Trophoblast cell (in vitro differentiated cells and primary cell): ENCODE results near the gene MED20.
A peak's percentile ranks its signal among the peaks of the same experiment; 100 is the strongest.

ENCODE experiments used
- DNase-seq, 2 donors: peaks; one replicate each; pipeline ENCODE4 v3.0.0-alpha.2; 2016
- H2AFZ ChIP-seq: 2 replicates; pipeline ENCODE4 v1.6.1; 2013; ENCODE audit warnings: low read length, moderate library complexity, mild to moderate bottlenecking; ENCODE audit not compliant: insufficient read depth, poor library complexity
- H2AK5ac ChIP-seq: 2 replicates; pipeline ENCODE4 v1.6.1; 2013; ENCODE audit warnings: mild to moderate bottlenecking, low read length
- H2BK120ac ChIP-seq: 2 replicates; pipeline ENCODE4 v1.6.1; 2013; ENCODE audit warnings: low read length, mild to moderate bottlenecking, moderate library complexity; ENCODE audit not compliant: insufficient read depth, poor library complexity
- H2BK12ac ChIP-seq: 2 replicates; pipeline ENCODE4 v1.6.1; 2013; ENCODE audit warnings: mild to moderate bottlenecking, low read length, moderate library complexity
- H2BK5ac ChIP-seq: 2 replicates; pipeline ENCODE4 v1.6.1; 2013; ENCODE audit warnings: low read length, low read depth, moderate library complexity, mild to moderate bottlenecking; ENCODE audit not compliant: poor library complexity
- H3K14ac ChIP-seq: 2 replicates; pipeline ENCODE4 v1.6.1; 2013; ENCODE audit warnings: mild to moderate bottlenecking, low read length
- H3K18ac ChIP-seq: 2 replicates; pipeline ENCODE4 v1.6.1; 2013; ENCODE audit warnings: mild to moderate bottlenecking, low read length
- H3K23ac ChIP-seq: 2 replicates; pipeline ENCODE4 v1.6.1; 2013; ENCODE audit warnings: low read length
- H3K27ac ChIP-seq: 2 replicates; pipeline ENCODE4 v1.5.1; 2013; ENCODE audit warnings: low read depth, mild to moderate bottlenecking, inconsistent platforms, low read length, moderate library complexity
- H3K27me3 ChIP-seq: 2 replicates; pipeline ENCODE4 v1.6.1; 2013; ENCODE audit warnings: inconsistent platforms, mild to moderate bottlenecking, low read length, moderate library complexity; ENCODE audit not compliant: insufficient read depth
- H3K36me3 ChIP-seq, 2 experiments: 1 replicate in 1 of 2; 2 replicates in 1 of 2; pipeline ENCODE4 v1.6.1; 2013; ENCODE audit warnings: low read length in 2 of 2, mild to moderate bottlenecking in 2 of 2, moderate library complexity in 1 of 2; ENCODE audit not compliant: insufficient read depth in 2 of 2, control insufficient read depth in 1 of 2
- H3K4ac ChIP-seq: 2 replicates; pipeline ENCODE4 v1.6.1; 2013; ENCODE audit warnings: low read depth, mild to moderate bottlenecking, low read length, moderate library complexity
- H3K4me1 ChIP-seq, 2 experiments: 1 replicate in 1 of 2; 2 replicates in 1 of 2; pipeline ENCODE4 v1.6.1; 2013; ENCODE audit warnings: low read length in 2 of 2, mild to moderate bottlenecking in 2 of 2, moderate library complexity in 1 of 2; ENCODE audit not compliant: insufficient read depth in 2 of 2, control insufficient read depth in 1 of 2
- H3K4me2 ChIP-seq: 2 replicates; pipeline ENCODE4 v1.6.1; 2013; ENCODE audit warnings: inconsistent platforms, mild to moderate bottlenecking, low read length, moderate library complexity
- H3K4me3 ChIP-seq: 2 replicates; pipeline ENCODE4 v1.5.1; 2013; ENCODE audit warnings: mild to moderate bottlenecking, low read depth, low read length, inconsistent platforms
- H3K79me1 ChIP-seq: one replicate; pipeline ENCODE4 v1.6.1; 2013; ENCODE audit warnings: low read length
- H3K79me2 ChIP-seq: 2 replicates; pipeline ENCODE4 v1.6.1; 2013; ENCODE audit warnings: low read length, mild to moderate bottlenecking; ENCODE audit not compliant: control insufficient read depth, insufficient read depth, poor library complexity
- H3K9ac ChIP-seq: 2 replicates; pipeline ENCODE4 v1.6.1; 2013; ENCODE audit warnings: mild to moderate bottlenecking, low read length
- H3K9me3 ChIP-seq: 2 replicates; pipeline ENCODE4 v1.6.1; 2013; ENCODE audit warnings: low read depth, mild to moderate bottlenecking, control low read depth, inconsistent platforms, low read length; ENCODE audit not compliant: insufficient read depth
- H4K12ac ChIP-seq: 2 replicates; pipeline ENCODE4 v1.6.1; 2013; ENCODE audit warnings: low read depth, mild to moderate bottlenecking, low read length, moderate library complexity
- H4K8ac ChIP-seq: 2 replicates; pipeline ENCODE4 v1.6.1; 2013; ENCODE audit warnings: low read depth, mild to moderate bottlenecking, low read length, moderate library complexity
- H4K91ac ChIP-seq: one replicate; pipeline ENCODE4 v1.6.1; 2013; ENCODE audit warnings: low read depth, mild to moderate bottlenecking, low read length, moderate library complexity
- WGBS: extraction: QIAGEN DNeasy Blood & Tissue Kit; methylation state at CpG from one replicate; pipeline ENCODE4 v1.1.7; 2013; ENCODE audit warnings: missing lambda C conversion rate; ENCODE audit not compliant: insufficient read length, insufficient coverage; ENCODE audit errors: extremely low coverage; 5-methylcytosine and 5-hydroxymethylcytosine counted together

MED20 gene

DNA sequence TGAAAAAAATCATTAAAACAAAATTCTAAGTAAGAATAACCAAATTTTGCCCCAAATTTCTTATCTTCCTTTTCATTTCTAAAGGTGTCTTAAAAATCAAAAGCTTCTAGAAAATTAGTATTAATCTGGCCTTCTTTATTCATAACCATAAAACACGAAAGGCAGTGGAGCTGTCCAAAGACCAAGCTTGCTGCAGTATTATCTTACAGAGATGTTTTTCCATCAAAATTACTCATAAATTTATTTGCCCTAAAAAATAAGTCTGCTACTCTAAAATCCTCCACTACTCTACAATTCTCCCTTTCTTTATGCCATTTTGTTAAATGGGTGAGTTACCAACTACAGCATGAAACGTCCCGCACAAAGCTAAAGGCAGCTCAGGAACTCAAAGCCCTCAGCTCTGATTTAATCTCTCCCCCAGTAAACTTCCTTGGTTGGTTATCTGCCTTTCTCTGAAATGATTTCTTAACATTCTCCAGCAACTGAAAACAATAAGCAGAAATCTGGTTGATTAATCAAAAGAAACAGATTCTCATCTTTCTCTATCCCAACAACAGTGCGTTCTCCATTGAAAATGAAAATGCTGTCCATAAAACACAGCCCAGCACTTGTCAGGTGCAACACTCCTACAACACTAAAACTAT is 27.9 kb downstream of the MED20 start:
- Histone ChIP-seq H3K4me3 (no peak overlapping the region), H4K91ac (no peak overlapping the region), H4K12ac (no peak overlapping the region), H3K14ac (no peak overlapping the region), H2BK5ac (no peak overlapping the region), H3K36me3 (peaks cover 0 to 1% of the 10 kb centered on the region in 2 experiments), H3K23ac (no peak overlapping the region), H3K4me2 (no peak overlapping the region), H2AFZ (no peak overlapping the region), H3K9ac (no peak overlapping the region), H3K4ac (no peak overlapping the region), H2BK120ac (no peak overlapping the region), H3K79me1 (peaks cover 5% of the 10 kb centered on the region), H3K27me3 (no peaks in the 10 kb centered on the region), H4K8ac (no peak overlapping the region), H3K9me3 (no peaks in the 10 kb centered on the region), H2BK12ac (no peak overlapping the region), H3K27ac (no peak overlapping the region), H3K4me1 (peaks cover 0 to 7% of the 10 kb centered on the region in 2 experiments), H3K18ac (no peak overlapping the region), H2AK5ac (no peak overlapping the region), H3K79me2 (no peaks in the 10 kb centered on the region)
- no CpG with 5 or more reads among the region's 4 CpGs for WGBS
- DNase-seq: peak; percentile 28 to 72

DNA sequence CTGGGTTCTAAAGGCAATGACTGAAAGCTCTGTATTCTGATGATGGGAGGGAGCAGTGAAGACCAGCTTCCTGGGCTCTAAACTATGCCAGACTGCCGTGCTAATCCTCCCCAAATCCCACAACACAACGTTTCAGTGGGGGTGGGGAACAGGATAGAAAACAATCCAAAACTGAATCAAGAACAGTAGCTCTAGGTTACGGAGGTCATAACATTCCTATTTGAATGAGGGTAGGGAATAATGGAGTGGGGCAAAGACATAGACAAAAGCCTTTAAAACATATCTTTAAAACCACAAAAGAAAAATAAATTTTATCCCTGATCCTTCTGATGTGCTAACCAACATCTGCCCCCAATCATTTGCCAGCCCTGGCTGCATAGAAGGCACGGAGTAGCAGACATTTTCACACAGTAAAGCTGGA is 33.6 kb downstream of the MED20 start:
- no peak overlapping the region for H3K4me2 ChIP-seq
- H4K91ac ChIP-seq: no peak overlapping the region
- DNase-seq: no peak
- H3K27me3 ChIP-seq: no peaks in the 10 kb centered on the region
- no peak overlapping the region for H2BK5ac ChIP-seq
- no peaks in the 10 kb centered on the region for H3K79me2 ChIP-seq
- H3K9me3 ChIP-seq: no peaks in the 10 kb centered on the region
- H2BK120ac ChIP-seq: no peak overlapping the region
- H3K79me1 ChIP-seq: no peaks in the 10 kb centered on the region
- H3K27ac ChIP-seq: no peak overlapping the region
- no peak overlapping the region for H3K14ac ChIP-seq
- H3K36me3 ChIP-seq: peaks cover 0 to 3% of the 10 kb centered on the region in 2 experiments
- no peak overlapping the region for H3K9ac ChIP-seq
- H3K4ac ChIP-seq: no peak overlapping the region
- H2BK12ac ChIP-seq: no peak overlapping the region
- no peak overlapping the region for H4K8ac ChIP-seq
- no peak overlapping the region for H2AFZ ChIP-seq
- no peak overlapping the region for H3K4me3 ChIP-seq
- H3K23ac ChIP-seq: no peak overlapping the region
- H3K4me1 ChIP-seq: no peaks in the 10 kb centered on the region
- WGBS: no CpG with 5 or more reads among the region's 4 CpGs
- H3K18ac ChIP-seq: no peak overlapping the region
- H2AK5ac ChIP-seq: no peak overlapping the region
- H4K12ac ChIP-seq: no peak overlapping the region

DNA sequence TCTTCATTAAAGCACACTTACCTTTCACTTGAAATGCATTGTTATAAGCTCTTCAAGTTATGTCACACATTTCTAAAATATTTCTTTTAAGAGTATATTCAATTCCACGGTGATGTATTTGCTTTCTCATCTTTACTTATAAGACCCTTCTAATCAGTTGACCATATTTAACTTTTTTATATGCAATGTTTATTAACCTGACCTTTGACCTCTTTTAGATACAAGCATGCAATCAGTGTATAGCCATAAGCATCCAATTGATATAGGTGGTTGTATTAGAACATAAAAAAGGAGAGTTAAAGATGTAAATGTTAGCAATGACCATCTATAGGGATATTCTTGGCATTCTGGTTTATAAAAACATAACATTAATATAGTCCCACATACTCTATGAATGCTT is 35.0 kb downstream of the MED20 start:
- Histone ChIP-seq H3K27me3 (no peaks in the 10 kb centered on the region), H3K36me3 (peaks cover 0 to 3% of the 10 kb centered on the region in 2 experiments), H3K4me3 (no peak overlapping the region), H3K9me3 (no peaks in the 10 kb centered on the region), H2BK12ac (no peak overlapping the region), H3K14ac (no peak overlapping the region), H3K23ac (no peak overlapping the region), H4K91ac (no peak overlapping the region), H3K4me2 (no peak overlapping the region), H3K79me1 (no peaks in the 10 kb centered on the region), H3K4me1 (no peaks in the 10 kb centered on the region), H4K8ac (no peak overlapping the region), H2BK5ac (no peak overlapping the region), H3K18ac (no peak overlapping the region), H2AFZ (no peak overlapping the region), H2AK5ac (no peak overlapping the region), H3K27ac (no peak overlapping the region), H3K9ac (no peak overlapping the region), H2BK120ac (no peak overlapping the region), H3K4ac (no peak overlapping the region), H3K79me2 (no peaks in the 10 kb centered on the region), H4K12ac (no peak overlapping the region)
- DNase-seq: no peak
- no CpG with 5 or more reads among the region's 1 CpG for WGBS

DNA sequence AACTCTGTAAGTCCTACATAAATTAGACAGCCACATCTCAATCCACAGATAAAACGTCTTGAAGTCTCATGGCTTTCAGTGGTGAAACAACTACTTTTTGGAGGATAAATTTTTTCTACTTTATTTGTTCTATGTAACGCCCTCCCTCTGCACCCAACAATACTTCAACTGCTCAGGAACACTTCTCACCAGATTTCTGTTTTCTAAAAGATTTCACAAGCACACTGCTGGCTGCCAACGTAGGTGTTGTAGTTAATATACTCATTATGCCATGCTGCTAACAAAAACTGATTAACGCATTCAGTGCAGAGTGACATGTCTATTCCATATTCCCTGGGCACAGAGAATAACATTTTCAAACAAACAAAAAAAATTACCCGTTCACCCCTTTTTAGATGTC is 36.0 kb downstream of the MED20 start:
- H4K8ac ChIP-seq: no peak overlapping the region
- no peak overlapping the region for H3K27ac ChIP-seq
- H4K12ac ChIP-seq: no peak overlapping the region
- H2AK5ac ChIP-seq: no peak overlapping the region
- WGBS: no CpG with 5 or more reads among the region's 5 CpGs
- no peak overlapping the region for H3K9ac ChIP-seq
- no peak overlapping the region for H3K23ac ChIP-seq
- no peak overlapping the region for H2AFZ ChIP-seq
- no peaks in the 10 kb centered on the region for H3K79me1 ChIP-seq
- H3K27me3 ChIP-seq: no peaks in the 10 kb centered on the region
- no peak overlapping the region for H3K14ac ChIP-seq
- H3K4me3 ChIP-seq: no peak overlapping the region
- no peaks in the 10 kb centered on the region for H3K9me3 ChIP-seq
- no peak overlapping the region for H2BK120ac ChIP-seq
- no peak overlapping the region for H3K4ac ChIP-seq
- H3K4me1 ChIP-seq: no peaks in the 10 kb centered on the region
- H3K79me2 ChIP-seq: no peaks in the 10 kb centered on the region
- DNase-seq: no peak
- H3K36me3 ChIP-seq: peaks cover 0 to 1% of the 10 kb centered on the region in 2 experiments
- no peak overlapping the region for H2BK5ac ChIP-seq
- no peak overlapping the region for H3K4me2 ChIP-seq
- no peak overlapping the region for H3K18ac ChIP-seq
- no peak overlapping the region for H2BK12ac ChIP-seq
- no peak overlapping the region for H4K91ac ChIP-seq
